ENCODE data around the gene IQSEC1.

The IQSEC1 gene

GRCh38 chr3:12985148-12985547 lies 88.1 kb downstream of the IQSEC1 start:
- Histone ChIP-seq H3K9ac (ENCODE audit: low read length) (no peak overlapping the region), H3K27ac (ENCODE audit: low read depth, low read length) (no peak overlapping the region), H3K9me3 (ENCODE audit: insufficient read depth, low read length) (no peaks in the 10 kb centered on the region), H2AFZ (ENCODE audit: low read depth, low read length, severe bottlenecking) (no peak overlapping the region), H3F3A (ENCODE audit: insufficient read depth) (no peaks in the 10 kb centered on the region), H3K4me3 (ENCODE audit: insufficient read depth, low read length, poor library complexity, severe bottlenecking) (no peak overlapping the region), H3K4me2 (ENCODE audit: low read depth, low read length, poor library complexity, severe bottlenecking) (no peak overlapping the region), H3K9me2 (replicated peaks; ENCODE audit: insufficient read depth, low read length) (no peaks in the 10 kb centered on the region), H3K36me3 (ENCODE audit: low read length) (no peaks in the 10 kb centered on the region), H4K20me1 (ENCODE audit: low read depth, low read length) (no peaks in the 10 kb centered on the region), H3K27me3 (ENCODE audit: low read length) (no peaks in the 10 kb centered on the region), H3K79me2 (ENCODE audit: insufficient read depth, low read length) (no peaks in the 10 kb centered on the region)
- TF ChIP-seq EZH2phosphoT487 (conservative IDR thresholded peaks at IDR 0.05; ENCODE audit: low read length), result no peak
- TF ChIP-seq CTCF (IDR thresholded peaks at IDR 0.05; ENCODE audit: insufficient read depth, low read length, poor library complexity, severe bottlenecking), result no peak

- Histone ChIP-seq H3K79me2 (ENCODE audit: insufficient read depth, low read length) (no peaks in the 10 kb centered on the region), H3K9me3 (ENCODE audit: insufficient read depth, low read length) (no peaks in the 10 kb centered on the region), H3K36me3 (ENCODE audit: low read length) (no peaks in the 10 kb centered on the region), H3K27ac (ENCODE audit: low read depth, low read length) (no peak overlapping the region), H3K4me2 (ENCODE audit: low read depth, low read length, poor library complexity, severe bottlenecking) (no peak overlapping the region), H2AFZ (ENCODE audit: low read depth, low read length, severe bottlenecking) (no peak overlapping the region), H3F3A (ENCODE audit: insufficient read depth) (no peaks in the 10 kb centered on the region), H3K4me3 (ENCODE audit: insufficient read depth, low read length, poor library complexity, severe bottlenecking) (no peak overlapping the region), H3K9ac (ENCODE audit: low read length) (no peak overlapping the region), H3K9me2 (replicated peaks; ENCODE audit: insufficient read depth, low read length) (no peaks in the 10 kb centered on the region), H3K27me3 (ENCODE audit: low read length) (no peaks in the 10 kb centered on the region), H4K20me1 (ENCODE audit: low read depth, low read length) (no peaks in the 10 kb centered on the region)
- TF ChIP-seq CTCF (IDR thresholded peaks at IDR 0.05; ENCODE audit: insufficient read depth, low read length, poor library complexity, severe bottlenecking), result peak; percentile 71
- TF ChIP-seq EZH2phosphoT487 (conservative IDR thresholded peaks at IDR 0.05; ENCODE audit: low read length), result no peak
Measured at GRCh38 chr3:12984023-12984823, 89.0 kb downstream of the IQSEC1 start.

GRCh38 chr3:12983319-12983718 lies 89.9 kb downstream of the IQSEC1 start:
- no peaks in the 10 kb centered on the region for H3F3A ChIP-seq (ENCODE audit: insufficient read depth)
- H3K4me2 ChIP-seq (ENCODE audit: low read depth, low read length, poor library complexity, severe bottlenecking), result no peak overlapping the region
- no peaks in the 10 kb centered on the region for H3K27me3 ChIP-seq (ENCODE audit: low read length)
- no peaks in the 10 kb centered on the region for H3K36me3 ChIP-seq (ENCODE audit: low read length)
- no peak overlapping the region for H3K4me3 ChIP-seq (ENCODE audit: insufficient read depth, low read length, poor library complexity, severe bottlenecking)
- H3K27ac ChIP-seq (ENCODE audit: low read depth, low read length), result no peak overlapping the region
- TF ChIP-seq EZH2phosphoT487 (conservative IDR thresholded peaks at IDR 0.05; ENCODE audit: low read length) (no peak), CTCF (IDR thresholded peaks at IDR 0.05; ENCODE audit: insufficient read depth, low read length, poor library complexity, severe bottlenecking) (no peak)
- H3K9ac ChIP-seq (ENCODE audit: low read length), result no peak overlapping the region
- no peak overlapping the region for H2AFZ ChIP-seq (ENCODE audit: low read depth, low read length, severe bottlenecking)
- no peaks in the 10 kb centered on the region for H3K79me2 ChIP-seq (ENCODE audit: insufficient read depth, low read length)
- H3K9me3 ChIP-seq (ENCODE audit: insufficient read depth, low read length), result no peaks in the 10 kb centered on the region
- no peaks in the 10 kb centered on the region for H3K9me2 ChIP-seq (replicated peaks; ENCODE audit: insufficient read depth, low read length)
- no peaks in the 10 kb centered on the region for H4K20me1 ChIP-seq (ENCODE audit: low read depth, low read length)
